Muscle layer of duodenum (tissue), 2 donors: ENCODE results near the gene ACO2.

Experiments
- H3K27ac ChIP-seq: one replicate; pipeline ENCODE4 v1.7.0; 2013; ENCODE audit warnings: mild to moderate bottlenecking, low read length
- H3K27me3 ChIP-seq: one replicate; pipeline ENCODE4 v1.7.0; 2013; ENCODE audit warnings: low read depth, mild to moderate bottlenecking, control low read depth, low read length
- H3K36me3 ChIP-seq, 2 donors: one replicate each; pipeline ENCODE4 v1.7.0; 2013; ENCODE audit warnings: low read length in 2 of 2, control low read depth in 1 of 2, mild to moderate bottlenecking in 1 of 2; ENCODE audit not compliant: insufficient read depth in 2 of 2, control insufficient read depth in 1 of 2
- H3K4me1 ChIP-seq, 2 donors: one replicate each; pipeline ENCODE4 v1.7.0; 2013; ENCODE audit warnings: low read length in 2 of 2, mild to moderate bottlenecking in 2 of 2, control low read depth in 1 of 2, moderate library complexity in 1 of 2; ENCODE audit not compliant: insufficient read depth in 2 of 2, control insufficient read depth in 1 of 2
- H3K4me3 ChIP-seq, 2 donors: one replicate each; pipeline ENCODE4 v1.7.0; 2013; ENCODE audit warnings: low read length in 2 of 2, low read depth in 1 of 2, mild to moderate bottlenecking in 1 of 2
- H3K9me3 ChIP-seq, 2 donors: one replicate each; pipeline ENCODE4 v1.7.0; 2013; ENCODE audit warnings: low read length in 2 of 2, control low read depth in 1 of 2, mild to moderate bottlenecking in 1 of 2; ENCODE audit not compliant: control insufficient read depth in 1 of 2
- donor health status: healthy.

Gene ACO2

DNA sequence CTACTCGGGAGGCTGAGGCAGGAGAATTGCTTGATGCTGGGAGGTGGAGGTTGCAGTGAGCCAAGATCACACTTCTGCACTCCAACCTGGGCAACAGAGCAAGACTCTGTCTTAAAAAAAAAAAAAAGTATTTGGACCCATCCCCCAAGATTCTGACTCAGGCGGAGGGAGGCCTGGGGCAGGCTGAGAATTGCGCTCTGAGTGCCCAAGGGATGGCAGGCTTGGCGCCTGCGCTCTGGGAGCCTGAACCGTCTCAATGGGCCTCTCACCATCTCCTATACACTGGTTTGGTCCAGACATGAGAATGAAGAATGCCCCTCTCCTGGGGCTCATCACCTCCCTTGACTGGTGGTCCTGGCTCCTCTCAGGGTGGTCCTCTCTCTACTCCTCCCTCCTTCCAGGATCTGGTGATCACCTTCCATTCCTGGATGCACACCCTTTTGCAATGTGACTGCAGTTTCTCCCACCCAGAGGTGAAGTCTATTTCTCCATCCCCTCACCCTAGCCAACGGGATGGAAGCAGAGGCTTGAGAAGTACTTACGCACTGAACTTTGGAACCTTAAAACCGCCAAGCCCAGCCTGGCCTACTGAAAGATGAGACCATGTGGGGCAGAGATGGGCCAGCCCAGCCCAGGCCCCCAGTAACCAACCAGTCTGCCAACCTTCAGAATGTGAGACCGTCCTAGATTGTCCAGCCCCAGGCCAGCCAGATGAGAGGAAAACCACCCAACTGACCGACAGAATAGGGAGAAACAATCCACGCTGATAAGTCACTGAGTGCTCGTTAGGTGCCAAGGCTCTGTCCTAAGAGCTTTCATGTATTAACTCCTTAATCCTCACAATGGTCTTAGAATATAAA is 70.5 kb downstream of the ACO2 start:
- Histone ChIP-seq H3K4me1 (peaks cover 0 to 34% of the 10 kb centered on the region in 2 donors), H3K9me3 (no peaks in the 10 kb centered on the region), H3K4me3 (no peak overlapping the region), H3K27ac (no peak overlapping the region), H3K27me3 (no peaks in the 10 kb centered on the region), H3K36me3 (peaks cover 13 to 15% of the 10 kb centered on the region in 2 donors)

DNA sequence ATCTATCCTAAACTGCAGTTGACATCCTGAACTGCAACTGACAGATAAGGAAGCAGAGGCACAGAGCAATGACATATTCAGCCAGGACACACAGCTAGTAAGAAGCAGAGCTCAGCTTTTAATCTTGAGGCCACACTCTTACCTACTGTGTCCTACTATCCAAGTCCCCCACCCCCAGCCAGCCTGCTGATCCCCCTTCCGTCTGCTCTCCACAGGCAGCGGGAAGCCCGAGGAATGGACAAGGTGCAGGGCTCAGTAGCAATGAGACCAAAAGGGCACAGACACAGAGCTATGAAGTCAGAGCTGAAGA is 71.0 kb downstream of the ACO2 start:
- Histone ChIP-seq H3K4me1 (peaks cover 4 to 39% of the 10 kb centered on the region in 2 donors), H3K27me3 (no peaks in the 10 kb centered on the region), H3K4me3 (no peak overlapping the region), H3K9me3 (no peaks in the 10 kb centered on the region), H3K36me3 (peaks cover 9 to 15% of the 10 kb centered on the region in 2 donors), H3K27ac (no peak overlapping the region)

DNA sequence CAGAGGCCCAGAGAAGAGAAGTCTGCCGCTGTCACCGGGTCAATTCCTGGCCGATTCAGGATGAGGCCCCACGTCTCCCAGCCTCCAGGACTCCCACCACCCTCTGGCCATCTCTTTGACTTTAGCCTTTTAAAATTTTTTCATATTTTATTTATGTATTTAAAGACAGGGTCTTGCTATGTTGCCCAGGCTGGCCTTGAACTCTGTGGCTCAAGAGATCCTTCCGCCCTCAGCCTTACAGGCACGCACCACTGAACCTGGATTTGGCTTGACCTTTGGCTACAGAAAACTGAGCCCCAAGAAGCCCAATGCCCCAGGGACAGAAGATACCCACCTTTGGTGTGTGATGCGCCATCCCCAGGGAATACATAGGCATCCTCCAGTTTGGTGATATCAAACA is 71.4 kb downstream of the ACO2 start:
- Histone ChIP-seq H3K4me3 (no peak overlapping the region), H3K9me3 (no peaks in the 10 kb centered on the region), H3K4me1 (peaks cover 4 to 42% of the 10 kb centered on the region in 2 donors), H3K27ac (no peak overlapping the region), H3K27me3 (no peaks in the 10 kb centered on the region), H3K36me3 (peaks cover 6 to 15% of the 10 kb centered on the region in 2 donors)

DNA sequence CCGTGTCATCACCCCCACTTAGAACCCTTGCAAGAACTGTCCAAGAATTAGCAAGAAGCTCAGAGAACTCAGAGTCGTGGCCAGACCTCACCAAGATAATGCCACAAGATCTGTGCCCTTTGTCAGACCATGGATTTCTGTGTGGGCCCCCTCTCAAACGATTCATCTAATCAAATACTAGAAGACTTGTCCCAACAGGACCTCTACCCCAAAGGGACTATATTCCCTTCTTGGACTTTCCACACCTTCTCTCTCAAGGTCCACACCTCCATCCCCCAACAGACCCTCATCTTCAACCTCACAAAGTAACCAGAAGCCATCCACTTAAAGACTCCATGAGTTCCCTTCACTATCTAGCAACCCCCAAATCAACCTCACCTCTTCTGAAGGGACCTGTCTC is 72.6 kb downstream of the ACO2 start:
- H3K27ac ChIP-seq: no peak overlapping the region
- peaks cover 6 to 15% of the 10 kb centered on the region in 2 donors for H3K36me3 ChIP-seq
- H3K4me1 ChIP-seq: peaks cover 4 to 42% of the 10 kb centered on the region in 2 donors
- no peaks in the 10 kb centered on the region for H3K9me3 ChIP-seq
- no peak overlapping the region for H3K4me3 ChIP-seq
- no peaks in the 10 kb centered on the region for H3K27me3 ChIP-seq

DNA sequence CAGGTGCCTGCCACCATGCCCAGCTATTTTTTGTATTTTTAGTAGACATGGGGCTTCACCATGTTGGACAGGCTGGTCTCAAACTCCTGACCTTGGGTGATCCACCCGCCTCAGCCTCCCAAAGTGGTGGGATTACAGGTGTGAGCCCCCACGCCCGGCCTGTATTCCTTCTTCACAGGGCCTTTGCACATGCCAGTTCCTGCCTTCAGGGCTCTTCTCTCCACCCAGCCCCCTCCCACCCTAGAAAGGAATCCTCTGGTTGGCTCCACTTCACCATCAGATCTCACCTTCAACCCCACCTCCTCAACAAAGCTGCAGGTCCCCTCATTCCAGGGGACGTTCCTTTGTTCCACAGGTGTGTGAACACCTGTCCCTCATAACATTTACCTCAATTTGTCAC is 73.3 kb downstream of the ACO2 start:
- H3K36me3 ChIP-seq: peaks cover 6 to 12% of the 10 kb centered on the region in 2 donors
- H3K27me3 ChIP-seq: no peaks in the 10 kb centered on the region
- no peak overlapping the region for H3K4me3 ChIP-seq
- H3K9me3 ChIP-seq: no peaks in the 10 kb centered on the region
- peaks cover 4 to 42% of the 10 kb centered on the region in 2 donors for H3K4me1 ChIP-seq
- H3K27ac ChIP-seq: no peak overlapping the region

DNA sequence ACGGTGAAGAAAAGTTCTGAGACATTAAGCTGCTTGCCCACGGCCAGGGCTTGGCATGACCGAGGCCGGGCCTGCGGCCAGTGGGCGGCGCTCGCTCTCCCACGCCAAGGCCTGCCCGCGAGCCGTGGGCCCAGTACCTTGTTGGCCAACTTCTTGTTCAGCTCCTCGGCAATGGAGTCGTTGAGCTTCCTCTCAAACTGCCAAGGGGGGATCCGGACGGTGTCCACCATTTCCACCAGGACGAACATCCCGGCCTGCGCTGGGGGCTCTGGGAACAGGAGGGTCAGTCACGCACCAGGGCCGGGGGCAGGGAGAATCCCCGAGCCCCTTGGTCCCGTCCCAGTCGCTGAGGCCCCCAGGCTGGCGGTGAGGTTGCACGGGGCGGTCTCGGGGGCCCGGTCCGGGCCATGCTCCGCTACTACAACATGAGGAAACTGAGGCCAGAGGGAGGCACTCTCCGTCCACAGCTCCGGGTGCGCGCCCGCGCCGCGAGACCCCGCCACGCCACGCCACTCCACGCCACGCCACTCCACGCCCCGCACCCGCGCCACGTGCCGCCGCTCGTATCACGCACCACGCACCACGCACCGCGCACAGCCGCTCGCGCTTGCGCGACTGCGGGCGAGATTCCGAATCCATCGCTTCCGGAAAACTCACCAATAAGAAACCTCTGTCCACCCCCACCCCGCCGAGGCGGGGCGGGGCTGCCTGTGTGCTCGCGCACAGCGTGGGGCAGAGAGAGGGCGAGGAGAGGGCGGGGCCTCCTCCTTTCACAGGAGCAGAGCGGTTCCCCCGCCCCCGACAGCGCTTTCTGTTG is 75.1 kb downstream of the ACO2 start, which contains the start of gene POLR3H:
TSS of gene POLR3H (minus strand) at position 617 of the 817 bp plus-strand sequence. CDS start at position 248, 369 bp downstream.
- Histone ChIP-seq H3K9me3 (no peaks in the 10 kb centered on the region), H3K27ac (peak within 1 kb of the TSS; percentile 60), H3K4me1 (peaks cover 4 to 31% of the 10 kb centered on the region in 2 donors), H3K4me3 (peak within 1 kb of the TSS; percentile 80 to 89), H3K36me3 (peaks cover 6 to 12% of the 10 kb centered on the region in 2 donors), H3K27me3 (no peaks in the 10 kb centered on the region)

DNA sequence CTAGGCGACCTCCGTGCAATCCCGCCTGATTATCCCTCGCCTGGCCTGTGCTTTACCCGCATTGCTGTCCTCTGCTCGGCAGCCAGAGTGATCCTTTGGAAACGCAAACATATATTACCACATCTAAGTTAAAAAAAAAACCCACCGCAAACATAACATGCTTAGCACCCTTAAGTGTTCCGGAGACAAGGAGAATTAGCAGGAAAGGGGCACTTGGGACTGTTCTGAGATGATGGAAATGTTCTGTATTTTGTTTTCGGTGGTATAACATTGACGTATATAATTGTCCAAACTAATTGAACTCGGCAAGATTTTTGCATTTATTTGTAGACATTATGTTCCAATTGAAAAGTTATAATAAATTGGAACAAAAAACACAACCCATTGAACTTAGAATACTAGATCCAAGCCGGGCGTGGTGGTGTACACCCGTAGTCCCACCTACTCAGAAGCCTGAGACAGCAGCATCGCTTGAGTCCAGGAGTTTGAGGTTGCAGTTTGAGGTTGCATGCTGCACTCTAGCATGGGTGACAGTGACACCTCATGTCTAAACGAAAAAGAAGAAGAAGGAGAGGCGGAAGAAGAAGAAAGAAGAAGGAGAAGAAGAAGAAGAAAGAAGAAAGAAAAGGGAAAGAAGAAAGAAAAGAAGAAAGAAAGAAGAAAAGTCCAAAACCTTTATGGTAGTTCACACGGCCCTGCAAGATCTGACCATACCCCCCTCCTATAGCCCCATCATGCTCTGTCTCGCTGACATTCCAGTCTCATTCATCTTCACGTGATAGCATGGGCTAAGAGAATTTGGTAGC is 76.0 kb downstream of the ACO2 start:
- Histone ChIP-seq H3K36me3 (peaks cover 3 to 4% of the 10 kb centered on the region in 2 donors), H3K4me1 (peaks cover 4 to 27% of the 10 kb centered on the region in 2 donors), H3K4me3 (peak overlapping the region; percentile 80 to 89), H3K27me3 (no peaks in the 10 kb centered on the region), H3K9me3 (no peaks in the 10 kb centered on the region), H3K27ac (no peak overlapping the region)

DNA sequence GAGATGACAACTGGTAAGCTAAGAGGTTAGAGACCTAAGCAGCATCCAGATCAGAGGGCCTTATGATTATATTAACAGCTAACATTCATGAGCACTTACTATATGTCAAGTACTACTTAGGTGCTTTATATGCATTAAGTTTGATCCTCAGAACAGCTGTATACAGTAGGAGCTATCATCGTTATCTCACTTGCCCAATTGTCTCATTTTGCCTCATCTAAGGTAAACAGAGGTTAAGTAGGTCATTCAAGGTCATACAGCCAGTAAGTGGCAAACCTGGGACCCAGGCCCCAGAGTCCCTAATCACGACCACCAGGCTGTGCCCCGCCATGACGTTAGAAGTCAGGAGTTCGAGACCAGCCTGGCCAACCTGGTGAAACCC is 79.9 kb downstream of the ACO2 start:
- Histone ChIP-seq H3K27ac (no peak overlapping the region), H3K4me3 (no peak overlapping the region), H3K4me1 (peaks cover 4 to 8% of the 10 kb centered on the region in 2 donors), H3K36me3 (no peaks in the 10 kb centered on the region), H3K27me3 (no peaks in the 10 kb centered on the region), H3K9me3 (no peaks in the 10 kb centered on the region)

DNA sequence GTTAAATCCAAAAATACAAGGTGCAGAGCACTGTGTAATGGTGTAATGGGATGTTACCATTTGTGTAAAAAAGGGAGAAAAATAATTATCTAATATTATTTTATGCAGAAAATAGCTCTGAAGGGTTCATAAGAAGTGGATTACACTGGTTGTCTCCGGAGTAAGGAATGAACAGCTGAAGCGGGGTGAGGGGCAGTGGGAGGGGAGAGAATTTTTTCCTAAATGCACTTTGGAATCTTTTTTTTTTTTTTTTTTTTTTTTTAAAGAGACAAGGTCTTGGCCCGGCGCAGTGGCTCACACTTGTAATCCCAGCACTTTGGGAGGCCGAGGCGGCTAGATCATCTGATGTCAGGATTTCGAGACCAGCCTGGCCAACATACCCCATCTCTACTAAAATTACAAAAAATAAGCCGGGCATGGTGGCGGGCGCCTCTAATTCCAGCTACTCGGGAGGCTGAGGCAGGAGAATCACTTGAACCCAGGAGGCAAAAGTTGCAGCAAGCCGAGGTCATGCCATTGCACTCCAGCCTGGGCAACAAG is 82.1 kb downstream of the ACO2 start:
- Histone ChIP-seq H3K27ac (no peak overlapping the region), H3K4me1 (no peaks in the 10 kb centered on the region), H3K36me3 (no peaks in the 10 kb centered on the region), H3K9me3 (no peaks in the 10 kb centered on the region), H3K27me3 (no peaks in the 10 kb centered on the region), H3K4me3 (no peak overlapping the region)

DNA sequence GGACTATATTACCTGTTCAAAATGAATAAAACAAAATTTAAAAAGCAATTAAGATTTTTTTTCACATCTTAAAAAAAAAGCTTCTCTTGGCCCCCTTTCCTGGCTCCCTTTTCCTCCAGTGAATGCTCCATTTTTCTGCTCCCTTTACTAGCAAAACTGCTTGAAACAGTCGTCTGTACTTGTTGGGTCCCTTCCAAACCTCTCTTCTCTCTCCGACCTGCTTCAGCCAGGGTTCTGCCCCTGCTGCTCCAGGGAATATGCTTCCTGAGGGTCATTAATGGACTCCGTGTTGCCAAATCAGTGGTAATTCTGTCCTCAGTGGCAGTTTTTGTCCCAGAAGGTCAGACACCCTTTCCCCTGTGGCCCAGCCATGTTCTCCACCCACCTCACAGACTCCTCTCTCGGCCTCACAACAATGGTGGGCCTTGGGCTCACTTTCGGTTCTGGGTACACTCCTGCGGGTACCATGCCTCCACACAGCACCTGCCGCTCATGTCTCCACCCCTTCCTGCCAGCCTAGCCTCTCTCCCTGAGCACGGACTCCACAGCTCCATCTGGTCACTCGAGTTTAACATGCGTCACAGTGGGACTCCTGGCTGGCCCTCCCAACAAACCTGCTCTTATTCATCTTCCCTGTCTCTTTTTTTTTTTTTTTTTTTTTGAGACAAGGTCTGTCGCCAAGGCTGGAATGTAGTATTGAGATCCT is 83.1 kb downstream of the ACO2 start:
- Histone ChIP-seq H3K27me3 (no peaks in the 10 kb centered on the region), H3K9me3 (no peaks in the 10 kb centered on the region), H3K27ac (no peak overlapping the region), H3K4me3 (no peak overlapping the region), H3K36me3 (no peaks in the 10 kb centered on the region), H3K4me1 (no peaks in the 10 kb centered on the region)
